NCI-H510A (cell line): ENCODE data around the gene UGCG.

Source experiments
- DNase-seq: peaks from one replicate; lab custom pipeline; 2025; lab: John Stamatoyannopoulos, UW

Gene UGCG

GRCh38 chr9:111984086-111984802 lies 87.6 kb downstream of the UGCG start:
- DNase-seq = no peak
